AG09319 (cell line): ENCODE results near the gene RPTOR.

Source experiments
- DNase-seq: peaks from one replicate; pipeline ENCODE4 v3.0.0-alpha.2; 2010; ENCODE audit warnings: low read depth; ENCODE audit errors: extremely low read depth
- CTCF ChIP-seq: IDR thresholded peaks from 2 replicates; pipeline ENCODE4 v1.5.1; 2011; ENCODE audit warnings: low read depth, mild to moderate bottlenecking, inconsistent platforms, low read length, moderate library complexity

The RPTOR gene

GRCh38 chr17:80942423-80943345 is 398.0 kb downstream of the RPTOR start:
- DNase-seq = peak; percentile 88
- peak; percentile 35 for TF ChIP-seq CTCF

DNA sequence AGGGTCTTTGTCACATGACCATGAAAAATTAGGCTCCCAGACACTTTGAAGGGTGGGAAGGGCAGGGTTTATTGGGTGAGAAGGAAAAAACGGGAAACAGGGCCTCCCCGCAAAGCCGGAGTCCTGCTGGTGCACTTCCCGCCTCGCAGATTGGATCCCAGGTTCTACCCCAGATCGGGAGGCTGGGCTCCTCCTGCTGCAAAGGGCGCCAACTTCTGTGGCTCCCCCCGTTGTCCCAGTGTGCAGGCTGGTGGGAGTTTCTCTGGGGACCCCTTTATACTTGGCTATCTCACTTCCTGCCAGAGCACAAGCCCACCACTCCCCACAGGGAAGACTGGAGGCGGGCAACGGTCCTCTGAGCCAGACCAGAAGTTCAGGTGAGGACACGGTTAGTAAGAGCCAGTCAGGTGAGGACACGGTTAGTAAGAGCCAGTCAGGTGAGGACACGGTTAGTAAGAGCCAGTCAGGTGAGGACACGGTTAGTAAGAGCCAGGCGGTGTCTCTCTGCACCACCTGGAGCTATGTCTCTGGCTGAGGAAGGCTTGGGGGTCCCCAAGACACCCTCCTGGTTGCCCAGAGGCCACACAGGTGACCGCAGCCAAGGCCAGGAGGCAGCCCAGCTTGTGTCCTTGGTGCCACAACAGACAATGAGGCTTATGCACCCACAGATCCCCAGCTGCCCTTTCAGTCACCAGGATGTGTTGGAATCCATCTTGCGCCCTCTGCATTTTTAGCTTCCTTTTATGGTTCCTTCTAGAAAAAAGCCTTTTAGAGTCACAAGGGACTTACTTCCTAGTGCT is 398.9 kb downstream of the RPTOR start:
- no peak for TF ChIP-seq CTCF
- DNase-seq = no peak

- no peak for DNase-seq
- TF ChIP-seq CTCF = no peak
Observed at GRCh38 chr17:80944326-80944725, 399.7 kb downstream of the RPTOR start.

GRCh38 chr17:80945736-80946135 is 401.1 kb downstream of the RPTOR start:
- TF ChIP-seq CTCF = no peak
- DNase-seq = no peak

DNA sequence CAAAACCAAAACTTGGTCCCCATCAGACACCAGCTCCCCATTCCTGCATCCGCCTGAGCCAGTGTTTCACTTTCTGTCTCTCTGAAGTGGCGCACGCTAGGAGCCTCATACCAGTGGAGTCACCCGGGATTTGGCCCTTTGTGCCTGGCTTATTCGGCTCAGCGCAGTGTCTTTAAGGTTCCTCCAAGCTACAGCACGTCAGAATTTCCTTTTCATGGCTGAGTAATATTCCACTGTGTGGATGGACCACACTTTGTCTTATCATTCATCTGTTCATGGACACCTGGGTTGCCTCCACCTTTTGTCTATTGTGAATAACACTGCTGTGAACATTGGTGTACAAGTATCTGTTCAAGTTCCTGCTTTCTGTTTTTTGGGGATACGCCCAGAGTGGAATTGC is 401.8 kb downstream of the RPTOR start:
- TF ChIP-seq CTCF = no peak
- DNase-seq = no peak

- no peak for TF ChIP-seq CTCF
- no peak for DNase-seq
Observed at GRCh38 chr17:80947200-80947940, 402.7 kb downstream of the RPTOR start.
